GM12878 (cell line): ENCODE results near the gene HK3. TPM values are rescaled to one million over a fixed set of nuclear protein-coding genes. Genes with fewer than 3 reads are reported as not detected.

Experiments used
- ATAC-seq: fragments of 200-7000 bp; cut with Tn5 transposase; 3 replicates; pipeline ENCODE4 v1.9.1; 2020; ENCODE audit warnings: mild to moderate bottlenecking, moderate library complexity
- BruUV-seq: library from RNA; stranded (reverse); fragments of 400-500 nt; replicated peaks from 2 replicates; lab custom pipeline; 2021; lab: Mats Ljungman, UMichigan
- CTCF ChIA-PET: fragments of 300-600 bp; sonication (Branson Sonifier 250); formaldehyde crosslinking; extraction: SDS; loops from one replicate; lab custom pipeline; 2021; ENCODE audit warnings: inconsistent platforms; lab: Yijun Ruan, JAX
- POLR2A ChIA-PET: fragments of 350-600 bp; formaldehyde crosslinking; extraction: SDS; loops from one replicate; lab custom pipeline; 2021; ENCODE audit warnings: inconsistent platforms; lab: Charles Lee
- RAD21 ChIA-PET: fragments of 300-600 bp; sonication (Branson Sonifier 250); formaldehyde crosslinking; loops from one replicate; lab custom pipeline; 2023; ENCODE audit warnings: antibody characterized with exemption; ENCODE audit not compliant: unreplicated experiment; lab: Charles Lee
- SMC1A ChIA-PET: fragments of 300-600 bp; sonication (Branson Sonifier 250); formaldehyde crosslinking; loops from one replicate; lab custom pipeline; 2023; ENCODE audit not compliant: unreplicated experiment, uncharacterized antibody; lab: Charles Lee
- DNase-seq: peaks from one replicate; pipeline ENCODE4 v3.0.0-alpha.2; 2011; ENCODE audit warnings: low read depth, low spot score
- FAIRE-seq: peaks from 3 replicates; lab custom pipeline; 2011; peaks lifted over from hg19 to GRCh38; lab: Jason Lieb, UNC
- H2AFZ ChIP-seq: 2 replicates; pipeline ENCODE4 v1.6.0; 2011; ENCODE audit warnings: low read depth, low read length, control low read depth; ENCODE audit not compliant: control insufficient read depth
- H3K27ac ChIP-seq: 2 replicates; pipeline ENCODE4 v1.5.1; 2011; ENCODE audit warnings: control low read depth; ENCODE audit not compliant: control insufficient read depth, insufficient read depth
- H3K27me3 ChIP-seq, 2 experiments: replicated peaks in 1 of 2; 2 replicates each; pipeline versions ENCODE4 v1.6.0 to v1.6.1; 2011; ENCODE audit warnings: low read length in 1 of 2; ENCODE audit not compliant: control insufficient read depth in 2 of 2, insufficient read depth in 2 of 2
- H3K36me3 ChIP-seq, 2 experiments: 2 replicates each; pipeline ENCODE4 v1.5.1; 2011; ENCODE audit warnings: low read length in 1 of 2; ENCODE audit not compliant: control insufficient read depth in 2 of 2, insufficient read depth in 2 of 2
- H3K4me1 ChIP-seq: 2 replicates; pipeline ENCODE4 v1.6.1; 2011; ENCODE audit warnings: mild to moderate bottlenecking, low read length, moderate library complexity, mixed read lengths; ENCODE audit not compliant: control insufficient read depth, insufficient read depth
- H3K4me2 ChIP-seq: 2 replicates; pipeline ENCODE4 v1.6.0; 2011; ENCODE audit warnings: control low read depth; ENCODE audit not compliant: control insufficient read depth, insufficient read depth
- H3K4me3 ChIP-seq: fragments of 200-600 bp; sonication (generic); 2 replicates; pipeline ENCODE4 v1.5.1; 2016
- H3K79me2 ChIP-seq: 2 replicates; pipeline ENCODE4 v1.6.0; 2011; ENCODE audit warnings: low read length; ENCODE audit not compliant: control insufficient read depth, insufficient read depth
- H3K9ac ChIP-seq: 2 replicates; pipeline ENCODE4 v1.8.0; 2011; ENCODE audit warnings: low read length, control low read depth, mixed read lengths; ENCODE audit not compliant: control insufficient read depth, insufficient read depth
- H3K9me3 ChIP-seq: replicated peaks from 3 replicates; pipeline ENCODE4 v1.5.1; 2011; ENCODE audit warnings: mild to moderate bottlenecking, low read length; ENCODE audit not compliant: control insufficient read depth, insufficient read depth
- H4K20me1 ChIP-seq: 2 replicates; pipeline ENCODE4 v1.6.0; 2011; ENCODE audit not compliant: control insufficient read depth, insufficient read depth
- WGBS: methylation state at CpG from one replicate; pipeline ENCODE4 v1.1.6; 2016; ENCODE audit warnings: low lambda C conversion rate; ENCODE audit not compliant: insufficient replicate concordance, insufficient coverage; ENCODE audit errors: missing lambda C conversion rate; 5-methylcytosine and 5-hydroxymethylcytosine counted together
- in situ Hi-C: fragments of 300-500 bp; cut with MboI; formaldehyde crosslinking; loops from 9 replicates; pipeline ENCODE4 v1.14.3; 2018; ENCODE audit warnings: mixed read lengths
- intact Hi-C: fragments of 100-400 bp; cut with micrococcal nuclease; formaldehyde crosslinking; loops from one replicate; pipeline ENCODE4 v1.14.2; 2022; ENCODE audit not compliant: unreplicated experiment
- polyA plus RNA-seq, 11 experiments: library from polyadenylated mRNA; depleted of rRNA in 4 of 11; unstranded in 6 of 11; stranded (reverse) in 5 of 11; fragments of >200 nt; fragmentation: Nextera tagmentation in 4 of 11; fragmentation: Illumina TruSeq in 1 of 11; extraction: Ambion mirVana in 4 of 11; extraction: Trizol in 1 of 11; gene quantifications; 1 replicate in 1 of 11; 2 replicates in 10 of 11; pipeline versions ENCODE4 v1.2.1 to v1.2.3, GENCODE V29; 2011 to 2016; ENCODE audit warnings: inconsistent platforms in 2 of 11, missing spikeins in 2 of 11, low read depth in 1 of 11
- total RNA-seq, 4 experiments: library from RNA; depleted of rRNA in 3 of 4; stranded (reverse); fragments of >200 nt in 3 of 4; fragmentation: Illumina TruSeq in 1 of 4; extraction: Trizol in 1 of 4; gene quantifications; 2 replicates each; pipeline versions ENCODE4 v1.2.1 to v1.2.3, GENCODE V29; 2013 to 2021
- TF ChIP-seq, protein P1 (sequence below): IDR thresholded peaks from 2 replicates; pipeline ENCODE4 v1.6.1; 2012; ENCODE audit warnings: mild to moderate bottlenecking, low read depth, low read length

Gene HK3
- total and polyA plus RNA-seq, 10 of the 15 experiments (the other 5 are each of a cell fraction or from before 2014, with no cell fraction given): 0.13 to 1.3 (median 0.26) TPM; not detected in 4

DNA sequence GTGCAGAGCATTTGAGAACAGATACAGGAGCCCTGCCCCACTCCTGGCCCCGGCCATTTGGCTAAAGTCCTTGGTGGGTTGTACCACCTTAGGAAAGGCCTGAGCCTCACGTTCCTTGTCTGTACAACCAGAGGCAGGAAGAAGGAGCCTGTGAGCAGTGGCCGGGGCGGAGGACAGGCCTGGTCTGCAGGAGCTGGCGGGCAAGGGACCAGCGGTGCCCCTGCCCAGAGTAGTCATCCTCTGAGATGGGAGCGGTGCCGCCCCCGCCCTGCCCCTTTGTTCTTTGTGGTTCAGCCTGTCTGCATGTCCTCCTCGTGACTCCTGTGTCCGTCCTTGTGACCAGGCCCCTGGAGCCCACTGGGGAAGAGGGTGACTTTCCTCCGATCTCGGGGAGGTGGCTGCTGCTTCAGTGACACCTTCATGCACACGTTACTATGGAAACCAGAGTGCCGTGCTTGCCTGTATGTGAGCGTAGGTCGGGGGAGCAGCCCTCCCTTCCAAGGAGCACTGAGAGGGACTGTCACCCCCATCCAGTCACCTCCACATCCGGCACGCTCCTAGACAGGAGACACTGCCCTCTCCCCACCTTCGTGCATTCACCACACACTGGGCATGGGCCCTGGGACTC is 45.9 kb downstream of the HK3 start:
- in situ Hi-C loops (no loop called here), intact Hi-C loops (no loop called here)
- Histone ChIP-seq H4K20me1 (no peaks in the 10 kb centered on the region), H2AFZ (no peak overlapping the region), H3K27me3 (peaks cover 0 to 4% of the 10 kb centered on the region in 2 experiments; a peak in 3 of 4 replicates), H3K4me1 (no peaks in the 10 kb centered on the region), H3K4me2 (no peak overlapping the region), H3K4me3 (no peak overlapping the region), H3K79me2 (no peaks in the 10 kb centered on the region), H3K36me3 (no peaks in the 10 kb centered on the region), H3K9ac (no peak overlapping the region), H3K27ac (no peak overlapping the region), H3K9me3 (no peaks in the 10 kb centered on the region)
- SMC1A ChIA-PET: no interaction called here
- CTCF ChIA-PET: no interaction called here
- WGBS: 25% methylated on average over 20 of the region's 20 CpGs
- TF ChIP-seq, protein P1, sequence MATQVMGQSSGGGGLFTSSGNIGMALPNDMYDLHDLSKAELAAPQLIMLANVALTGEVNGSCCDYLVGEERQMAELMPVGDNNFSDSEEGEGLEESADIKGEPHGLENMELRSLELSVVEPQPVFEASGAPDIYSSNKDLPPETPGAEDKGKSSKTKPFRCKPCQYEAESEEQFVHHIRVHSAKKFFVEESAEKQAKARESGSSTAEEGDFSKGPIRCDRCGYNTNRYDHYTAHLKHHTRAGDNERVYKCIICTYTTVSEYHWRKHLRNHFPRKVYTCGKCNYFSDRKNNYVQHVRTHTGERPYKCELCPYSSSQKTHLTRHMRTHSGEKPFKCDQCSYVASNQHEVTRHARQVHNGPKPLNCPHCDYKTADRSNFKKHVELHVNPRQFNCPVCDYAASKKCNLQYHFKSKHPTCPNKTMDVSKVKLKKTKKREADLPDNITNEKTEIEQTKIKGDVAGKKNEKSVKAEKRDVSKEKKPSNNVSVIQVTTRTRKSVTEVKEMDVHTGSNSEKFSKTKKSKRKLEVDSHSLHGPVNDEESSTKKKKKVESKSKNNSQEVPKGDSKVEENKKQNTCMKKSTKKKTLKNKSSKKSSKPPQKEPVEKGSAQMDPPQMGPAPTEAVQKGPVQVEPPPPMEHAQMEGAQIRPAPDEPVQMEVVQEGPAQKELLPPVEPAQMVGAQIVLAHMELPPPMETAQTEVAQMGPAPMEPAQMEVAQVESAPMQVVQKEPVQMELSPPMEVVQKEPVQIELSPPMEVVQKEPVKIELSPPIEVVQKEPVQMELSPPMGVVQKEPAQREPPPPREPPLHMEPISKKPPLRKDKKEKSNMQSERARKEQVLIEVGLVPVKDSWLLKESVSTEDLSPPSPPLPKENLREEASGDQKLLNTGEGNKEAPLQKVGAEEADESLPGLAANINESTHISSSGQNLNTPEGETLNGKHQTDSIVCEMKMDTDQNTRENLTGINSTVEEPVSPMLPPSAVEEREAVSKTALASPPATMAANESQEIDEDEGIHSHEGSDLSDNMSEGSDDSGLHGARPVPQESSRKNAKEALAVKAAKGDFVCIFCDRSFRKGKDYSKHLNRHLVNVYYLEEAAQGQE: no peak
- ATAC-seq (no peak), FAIRE-seq (no peak), DNase-seq (no peak)
- RAD21 ChIA-PET: no interaction called here
- POLR2A ChIA-PET: no interaction called here
- no TSS peak for BruUV-seq
